ENCODE measurements around the gene ACOT2.
A peak's percentile ranks its signal among the peaks of the same experiment; 100 is the strongest.
"Not testable (repeated sequence)": the region's sequence is repeated elsewhere in the genome, so short reads cannot be mapped to it uniquely, and the experiment has no call there.

ACOT2 gene

DNA sequence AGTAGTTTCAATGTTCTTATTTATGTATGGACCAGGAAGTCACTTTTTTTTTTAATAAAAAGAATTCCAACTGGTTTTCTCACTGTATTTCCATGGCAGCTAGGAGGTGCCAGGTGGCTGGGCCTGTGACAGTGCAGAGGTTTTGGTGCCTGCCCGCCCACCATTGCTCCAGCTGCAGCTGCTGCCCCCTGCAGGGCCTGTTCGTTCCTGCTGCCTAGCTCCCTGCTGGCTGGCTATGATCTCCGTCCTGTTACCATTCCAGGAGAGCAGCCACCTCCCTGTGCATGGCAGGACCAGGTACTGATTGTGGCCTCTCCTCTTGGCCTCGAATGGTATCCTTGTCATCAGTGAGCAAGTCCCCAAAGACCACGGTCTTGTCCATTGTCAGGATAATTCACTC is 30.0 kb upstream of the ACOT2 start:
- TF ChIP-seq, protein P1, sequence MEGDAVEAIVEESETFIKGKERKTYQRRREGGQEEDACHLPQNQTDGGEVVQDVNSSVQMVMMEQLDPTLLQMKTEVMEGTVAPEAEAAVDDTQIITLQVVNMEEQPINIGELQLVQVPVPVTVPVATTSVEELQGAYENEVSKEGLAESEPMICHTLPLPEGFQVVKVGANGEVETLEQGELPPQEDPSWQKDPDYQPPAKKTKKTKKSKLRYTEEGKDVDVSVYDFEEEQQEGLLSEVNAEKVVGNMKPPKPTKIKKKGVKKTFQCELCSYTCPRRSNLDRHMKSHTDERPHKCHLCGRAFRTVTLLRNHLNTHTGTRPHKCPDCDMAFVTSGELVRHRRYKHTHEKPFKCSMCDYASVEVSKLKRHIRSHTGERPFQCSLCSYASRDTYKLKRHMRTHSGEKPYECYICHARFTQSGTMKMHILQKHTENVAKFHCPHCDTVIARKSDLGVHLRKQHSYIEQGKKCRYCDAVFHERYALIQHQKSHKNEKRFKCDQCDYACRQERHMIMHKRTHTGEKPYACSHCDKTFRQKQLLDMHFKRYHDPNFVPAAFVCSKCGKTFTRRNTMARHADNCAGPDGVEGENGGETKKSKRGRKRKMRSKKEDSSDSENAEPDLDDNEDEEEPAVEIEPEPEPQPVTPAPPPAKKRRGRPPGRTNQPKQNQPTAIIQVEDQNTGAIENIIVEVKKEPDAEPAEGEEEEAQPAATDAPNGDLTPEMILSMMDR (conservative IDR thresholded peaks at IDR 0.05; ENCODE audit: low read depth, low read length), result peak; percentile 7
- not testable (repeated sequence) for DNase-seq (ENCODE audit: low read depth)

DNA sequence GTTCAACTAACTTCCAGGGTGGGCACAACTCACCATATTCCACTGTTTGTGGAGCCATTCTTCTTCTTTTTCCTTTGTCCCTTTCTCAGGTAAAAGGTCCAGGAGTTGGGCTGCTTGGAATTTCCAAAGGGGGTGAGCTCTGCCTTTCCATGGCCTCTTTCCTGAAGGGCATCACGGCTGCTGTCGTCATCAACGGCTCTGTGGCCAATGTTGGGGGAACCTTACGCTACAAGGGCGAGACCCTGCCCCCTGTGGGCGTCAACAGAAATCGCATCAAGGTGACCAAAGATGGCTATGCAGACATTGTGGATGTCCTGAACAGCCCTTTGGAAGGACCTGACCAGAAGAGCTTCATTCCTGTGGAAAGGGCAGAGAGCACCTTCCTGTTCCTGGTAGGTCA is 26.1 kb upstream of the ACOT2 start:
- H3K4me3 ChIP-seq (ENCODE audit: low read depth, low read length); DNase-seq (ENCODE audit: low read depth): not testable (repeated sequence)

More for the DNA sequence above, 30.0 kb upstream of the ACOT2 start:
- not testable (repeated sequence) for H3K4me3 ChIP-seq (ENCODE audit: low read depth, low read length)

DNA sequence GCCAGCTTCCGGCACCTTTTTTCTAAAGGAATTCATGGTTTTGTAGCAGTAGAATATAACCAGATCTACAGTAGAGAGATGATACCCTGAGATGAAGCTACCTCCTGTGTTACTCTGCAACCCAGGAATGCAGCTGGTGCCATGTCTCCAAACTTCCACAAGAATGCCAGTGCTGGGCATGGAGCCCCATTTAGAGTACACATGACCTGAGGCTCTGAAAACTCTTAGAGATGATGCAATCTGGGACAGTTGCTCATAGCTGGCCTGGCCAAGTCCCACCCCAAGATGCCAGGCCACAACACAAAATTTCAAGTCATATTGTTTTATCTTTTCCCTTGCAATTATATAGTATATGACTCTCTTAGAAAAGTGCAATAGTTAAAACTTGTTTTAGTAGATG is 23.7 kb upstream of the ACOT2 start:
- H3K4me3 ChIP-seq (ENCODE audit: low read depth, low read length); DNase-seq (ENCODE audit: low read depth): not testable (repeated sequence)

GRCh38 chr14:73549097-73549496 is 19.9 kb upstream of the ACOT2 start:
- DNase-seq (ENCODE audit: low read depth); H3K4me3 ChIP-seq (ENCODE audit: low read depth, low read length): not testable (repeated sequence)

DNA sequence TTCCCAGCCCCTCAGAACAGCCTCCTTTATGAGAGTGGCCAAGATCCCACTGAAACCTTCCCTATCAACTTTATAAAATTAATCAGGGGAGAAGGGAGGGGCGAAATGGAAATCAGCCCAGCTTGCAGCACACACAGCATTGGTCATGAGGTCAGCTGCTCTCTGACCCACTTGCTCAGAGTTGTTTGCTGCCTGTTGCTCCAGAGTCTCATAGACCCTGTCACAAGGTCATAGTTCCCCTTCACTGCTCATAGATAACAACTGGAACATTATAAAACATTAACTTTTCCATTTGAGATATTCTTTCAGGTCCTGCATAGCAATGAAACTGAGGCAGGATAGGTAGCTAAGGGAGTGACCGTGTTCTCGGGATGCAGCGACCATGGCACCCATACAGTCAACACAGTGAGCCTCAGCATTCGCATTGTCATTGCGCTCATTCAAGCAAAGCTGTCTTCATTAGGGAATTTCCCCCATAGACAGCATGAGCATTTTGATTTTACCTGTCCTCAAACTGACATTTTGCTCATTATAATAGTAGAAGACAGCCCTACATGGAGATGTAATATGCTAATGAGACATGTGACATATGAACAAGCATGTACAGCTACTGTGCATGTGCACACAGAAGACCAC is 19.0 kb upstream of the ACOT2 start:
- not testable (repeated sequence) for H3K4me3 ChIP-seq (ENCODE audit: low read depth, low read length); DNase-seq (ENCODE audit: low read depth)

DNA sequence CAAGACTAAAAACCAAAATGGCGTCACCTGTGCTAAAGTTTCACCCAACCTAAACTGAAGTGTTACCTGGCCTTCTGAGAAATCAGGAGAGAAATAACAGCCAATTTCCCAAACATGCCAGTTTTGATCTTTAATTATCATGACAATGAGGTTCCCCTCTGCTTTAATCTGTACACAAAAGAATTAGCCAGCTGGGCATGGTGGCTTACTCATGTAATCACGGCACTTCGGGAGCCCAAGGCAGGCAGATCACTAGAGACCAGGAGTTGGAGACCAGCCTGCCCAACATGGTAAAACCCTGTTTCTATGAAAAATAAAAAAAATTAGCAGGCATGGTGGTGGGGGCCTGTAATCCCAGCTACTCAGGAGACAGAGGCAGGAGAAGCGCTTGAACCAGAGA is 15.2 kb upstream of the ACOT2 start:
- TF ChIP-seq, protein P1 (conservative IDR thresholded peaks at IDR 0.05; ENCODE audit: low read depth, low read length), result no peak
- DNase-seq (ENCODE audit: low read depth), result no peak
- H3K4me3 ChIP-seq (ENCODE audit: low read depth, low read length), result no peak overlapping the region

DNA sequence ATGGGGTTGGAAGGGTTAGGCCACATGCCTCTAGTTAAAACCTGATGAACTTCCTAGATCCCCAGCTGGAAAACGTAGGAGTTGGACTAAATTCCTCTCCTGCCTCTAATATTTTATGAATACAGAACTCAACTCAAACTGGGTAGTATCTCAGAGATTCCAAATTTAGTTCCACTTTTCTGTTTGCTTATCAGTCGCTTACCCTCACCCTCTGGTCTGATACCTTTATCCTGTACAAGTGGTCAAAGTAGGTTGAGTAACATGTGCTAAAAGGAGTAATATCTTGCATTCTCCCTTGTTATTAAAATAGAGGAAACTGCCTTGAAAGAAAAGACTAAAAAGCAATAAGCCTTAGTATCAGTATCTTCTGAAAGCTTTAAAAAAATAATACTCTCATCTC is 11.8 kb upstream of the ACOT2 start:
- not testable (repeated sequence) for DNase-seq (ENCODE audit: low read depth); H3K4me3 ChIP-seq (ENCODE audit: low read depth, low read length)

GRCh38 chr14:73558238-73558637 is 10.8 kb upstream of the ACOT2 start:
- not testable (repeated sequence) for H3K4me3 ChIP-seq (ENCODE audit: low read depth, low read length); DNase-seq (ENCODE audit: low read depth)

- H3K4me3 ChIP-seq (ENCODE audit: low read depth, low read length); DNase-seq (ENCODE audit: low read depth): not testable (repeated sequence)
Observed at GRCh38 chr14:73562256-73562655, 6.8 kb upstream of the ACOT2 start.

DNA sequence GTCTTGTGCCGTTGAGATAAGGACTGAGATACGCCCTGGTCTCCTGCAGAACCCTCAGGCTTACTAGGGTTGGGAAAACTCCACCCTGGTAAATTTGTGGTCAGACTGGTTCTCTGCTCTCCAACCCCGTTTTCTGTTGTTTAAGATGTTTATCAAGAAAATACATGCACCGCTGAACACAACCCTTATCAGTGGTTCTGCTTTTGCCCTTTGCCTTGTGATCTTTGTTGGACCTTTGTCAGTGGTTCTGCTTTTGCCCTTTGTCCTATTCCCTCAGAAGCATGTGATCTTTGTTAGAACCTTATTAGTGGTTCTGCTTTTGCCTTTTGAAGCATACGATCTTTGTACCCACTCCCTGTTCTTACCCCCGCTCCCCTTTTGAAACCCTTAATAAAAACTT is 6.3 kb upstream of the ACOT2 start:
- not testable (repeated sequence) for DNase-seq (ENCODE audit: low read depth); H3K4me3 ChIP-seq (ENCODE audit: low read depth, low read length)

GRCh38 chr14:73566431-73566830 is 2.6 kb upstream of the ACOT2 start:
- DNase-seq (ENCODE audit: low read depth); H3K4me3 ChIP-seq (ENCODE audit: low read depth, low read length): not testable (repeated sequence)

DNA sequence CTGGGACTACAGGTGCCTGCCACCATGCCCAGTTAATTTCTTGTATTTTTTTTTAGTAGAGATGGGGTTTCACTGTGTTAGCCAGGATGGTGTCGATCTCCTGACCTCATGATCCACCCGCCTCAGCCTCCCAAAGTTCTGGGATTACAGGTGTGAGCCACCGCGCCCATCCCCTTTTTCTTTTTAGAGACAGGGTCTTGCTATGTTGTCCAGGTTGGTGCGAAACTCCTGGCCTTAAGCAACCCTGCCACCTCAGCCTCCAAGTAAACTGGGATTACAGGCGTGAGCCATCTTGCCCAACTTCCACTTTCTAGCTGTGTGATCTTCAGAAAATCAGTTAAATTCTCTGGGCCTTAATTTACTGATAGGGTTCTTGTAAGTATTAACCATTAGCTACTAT is 2.1 kb upstream of the ACOT2 start:
- DNase-seq (ENCODE audit: low read depth); H3K4me3 ChIP-seq (ENCODE audit: low read depth, low read length): not testable (repeated sequence)

DNA sequence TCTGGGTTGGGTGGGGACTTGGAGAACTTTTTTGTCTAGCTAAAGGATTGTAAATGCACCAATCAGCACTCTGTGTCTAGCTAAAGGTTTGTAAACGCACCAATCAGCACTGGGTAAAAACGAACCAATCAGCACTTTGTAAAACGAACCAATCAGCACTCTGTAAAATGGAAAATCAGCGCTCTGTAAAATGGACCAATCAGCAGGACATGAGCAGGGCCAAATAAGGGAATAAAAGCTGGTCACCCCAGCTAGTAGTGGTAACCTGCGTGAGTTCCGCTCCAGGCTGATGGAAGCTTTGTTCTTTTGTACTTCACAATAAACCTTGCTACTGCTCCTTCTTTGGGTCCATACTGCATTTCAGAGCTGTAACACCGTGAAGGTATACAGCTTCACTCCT is 1.7 kb upstream of the ACOT2 start:
- DNase-seq (ENCODE audit: low read depth), result no peak
- H3K4me3 ChIP-seq (ENCODE audit: low read depth, low read length), result no peak overlapping the region
- TF ChIP-seq, protein P1 (conservative IDR thresholded peaks at IDR 0.05; ENCODE audit: low read depth, low read length), result no peak
